ENCODE measurements around the gene IFNGR2. TPM values are rescaled to one million over a fixed set of nuclear protein-coding genes. Genes with fewer than 3 reads are reported as not detected.

The IFNGR2 gene
- total RNA-seq, 1 experiment from 2014 or later = 44.1 TPM

DNA sequence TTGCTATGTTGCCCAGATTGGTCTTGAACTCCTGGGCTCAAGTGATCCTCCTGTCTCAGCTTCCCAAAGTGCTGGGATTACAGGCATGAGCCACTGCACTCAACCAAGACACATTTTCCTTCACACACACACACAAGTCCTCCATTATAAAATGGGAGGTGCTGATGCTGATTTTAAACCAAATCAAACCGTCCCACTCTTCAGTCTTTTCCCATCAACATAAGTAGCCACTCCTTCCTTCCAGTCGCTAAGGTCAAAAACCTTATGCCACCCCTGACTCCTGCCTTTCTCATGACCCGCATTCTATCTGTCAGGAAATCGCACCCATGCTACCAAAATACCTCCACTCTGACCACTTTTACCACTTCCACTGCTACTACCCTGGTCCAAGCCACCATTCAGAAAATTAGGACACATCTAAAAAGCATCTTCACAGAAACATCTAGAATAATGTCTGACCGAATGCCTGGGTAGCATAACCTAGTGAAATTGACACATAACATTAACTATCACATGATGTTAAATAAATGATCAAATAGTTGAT is 28.0 kb upstream of the IFNGR2 start:
- no peak overlapping the region for H3K4me2 ChIP-seq (ENCODE audit: insufficient read depth, insufficient read length, low read length)
- no peak overlapping the region for H3K14ac ChIP-seq (ENCODE audit: insufficient read depth, low read length)
- H3K79me1 ChIP-seq (ENCODE audit: insufficient read depth, low read depth, low read length, poor library complexity, severe bottlenecking) = no peaks in the 10 kb centered on the region
- no peak overlapping the region for H4K8ac ChIP-seq (replicated peaks; ENCODE audit: insufficient read length, low read depth, low read length)
- DNase-seq = no peak
- no peak overlapping the region for H3K9ac ChIP-seq (ENCODE audit: extremely low read depth, insufficient read length, low read length)
- Mint-ChIP-seq H3K9me3 (peaks cover 0 to 5% of the 10 kb centered on the region in 2 experiments; a peak in 2 of 5 replicates), H3K27me3 (ENCODE audit: low read depth) (no peaks in the 10 kb centered on the region; the same call in none of the 2 replicates), H3K4me1 (0 out of 4 replicates have a peak, but pooled peaks cover 0 to 3% of the 10 kb centered on the region in 2 experiments), H3K36me3 (ENCODE audit: insufficient read depth in 1 of 3, low read depth in 3 of 3) (peaks cover 0 to 3% (median 0%) of the 10 kb centered on the region in 3 experiments; a peak in 2 of 7 replicates), H3K4me3 (no peak overlapping the region), H3K27ac (no peak overlapping the region)
- H3K4me1 ChIP-seq (ENCODE audit: insufficient read depth, low read length) = no peaks in the 10 kb centered on the region
- H4K91ac ChIP-seq (ENCODE audit: insufficient read length, low read depth, low read length) = no peak overlapping the region
- H3K9me3 ChIP-seq (ENCODE audit: control insufficient read depth, low read depth, low read length) = peaks cover 4% of the 10 kb centered on the region
- H3K27ac ChIP-seq (ENCODE audit: insufficient read length, low read depth, low read length) = no peak overlapping the region
- H3K56ac ChIP-seq (ENCODE audit: insufficient read length, low read depth, low read length) = no peak overlapping the region
- H3T11ph ChIP-seq (ENCODE audit: low read length) = no peak overlapping the region
- H2BK12ac ChIP-seq (ENCODE audit: insufficient read length, low read depth, low read length) = no peak overlapping the region
- no peak overlapping the region for H3K4ac ChIP-seq (ENCODE audit: low read depth, low read length)
- no peak overlapping the region for H4K5ac ChIP-seq (ENCODE audit: insufficient read length, low read depth, low read length)
- no peak overlapping the region for H2BK20ac ChIP-seq (ENCODE audit: low read depth, low read length, poor library complexity, severe bottlenecking)
- no peak overlapping the region for H2BK5ac ChIP-seq (ENCODE audit: insufficient read length, low read length)
- no peak overlapping the region for H2BK120ac ChIP-seq (ENCODE audit: low read depth, low read length, poor library complexity, severe bottlenecking)
- no peak overlapping the region for H3K18ac ChIP-seq (ENCODE audit: insufficient read length, low read depth, low read length)
- no peaks in the 10 kb centered on the region for H3K23me2 ChIP-seq (ENCODE audit: insufficient read length, low read depth, low read length, poor library complexity, severe bottlenecking)
- H3K27me3 ChIP-seq (ENCODE audit: insufficient read depth, low read length) = no peaks in the 10 kb centered on the region
- WGBS (ENCODE audit: extremely low coverage, insufficient read length, low lambda C conversion rate) = no CpG with 5 or more reads among the region's 5 CpGs
- TF ChIP-seq CTCF (conservative IDR thresholded peaks at IDR 0.05) = no peak
- peak overlapping the region; percentile 35 for H2AK5ac ChIP-seq (ENCODE audit: insufficient read length, low read length)
- H3K23ac ChIP-seq (ENCODE audit: insufficient read length, low read depth, low read length) = no peak overlapping the region
- H4K20me1 ChIP-seq (ENCODE audit: control insufficient read depth, insufficient read depth, insufficient read length) = no peaks in the 10 kb centered on the region
- no peaks in the 10 kb centered on the region for H3K79me2 ChIP-seq (ENCODE audit: insufficient read depth, low read length)
- H2BK15ac ChIP-seq (ENCODE audit: low read depth, low read length) = no peak overlapping the region
- no peak overlapping the region for H2AFZ ChIP-seq (ENCODE audit: low read length)
